ENCODE measurements around the gene TIMM29.

DNA sequence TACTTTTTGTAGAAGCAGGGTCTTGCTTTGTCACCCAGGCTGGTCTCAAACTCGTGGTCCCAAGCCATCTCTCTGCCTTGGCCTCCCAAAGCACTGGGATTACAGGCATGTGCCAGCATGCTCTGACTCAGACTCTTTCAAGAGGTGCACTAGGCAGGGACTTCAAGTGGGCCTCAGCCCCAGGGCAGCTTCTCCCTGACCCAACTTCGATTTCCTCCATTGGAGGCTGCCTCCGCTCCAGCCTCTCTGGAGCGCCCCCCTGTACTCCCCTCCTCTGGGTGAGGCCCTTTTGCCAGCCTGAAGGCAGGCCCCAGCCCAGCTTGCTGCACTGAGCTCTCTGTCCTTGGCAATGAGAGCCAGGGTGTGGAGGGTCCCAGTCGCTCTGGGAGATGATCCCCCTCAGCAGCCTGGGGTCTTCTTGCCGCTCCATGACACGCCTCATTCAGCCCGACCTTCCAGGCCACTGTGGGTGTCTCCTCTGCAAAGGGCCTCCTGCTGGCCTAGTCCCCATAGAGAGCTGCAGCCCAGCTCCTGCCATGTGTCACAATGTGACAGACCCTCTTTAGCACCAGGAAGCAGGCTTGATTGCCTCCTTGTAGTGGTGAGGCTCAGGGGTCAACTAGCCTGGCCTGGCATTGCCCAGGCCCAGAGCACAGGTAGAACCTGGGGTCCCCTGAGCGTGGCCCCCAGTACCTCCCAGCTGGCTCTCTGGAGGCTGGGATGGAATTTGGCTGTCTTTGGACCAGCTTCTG is 40.8 kb upstream of the TIMM29 start:
- TF ChIP-seq CHD4 (IDR thresholded peaks at IDR 0.05; ENCODE audit: insufficient read depth, insufficient replicate concordance, low read depth, low read length, poor library complexity, severe bottlenecking) (no peak), CBFB (CRISPR knock-in tag; IDR thresholded peaks at IDR 0.05) (no peak), BHLHE40 (IDR thresholded peaks at IDR 0.05; ENCODE audit: low read length) (no peak), DNMT1 (IDR thresholded peaks at IDR 0.05) (no peak), GATAD2A (IDR thresholded peaks at IDR 0.05) (no peak), CSDE1 (IDR thresholded peaks at IDR 0.05) (no peak), YY1 (IDR thresholded peaks at IDR 0.05; ENCODE audit: borderline replicate concordance in 1 of 3, control insufficient read depth in 1 of 3, extremely low read depth in 1 of 3, insufficient read depth in 3 of 3, insufficient read length in 1 of 3, insufficient replicate concordance in 2 of 3, low read depth in 1 of 3, low read length in 2 of 3) (no peak), RFX5 (IDR thresholded peaks at IDR 0.05; ENCODE audit: low read depth, low read length) (no peak)
- TF ChIP-seq, protein P1, sequence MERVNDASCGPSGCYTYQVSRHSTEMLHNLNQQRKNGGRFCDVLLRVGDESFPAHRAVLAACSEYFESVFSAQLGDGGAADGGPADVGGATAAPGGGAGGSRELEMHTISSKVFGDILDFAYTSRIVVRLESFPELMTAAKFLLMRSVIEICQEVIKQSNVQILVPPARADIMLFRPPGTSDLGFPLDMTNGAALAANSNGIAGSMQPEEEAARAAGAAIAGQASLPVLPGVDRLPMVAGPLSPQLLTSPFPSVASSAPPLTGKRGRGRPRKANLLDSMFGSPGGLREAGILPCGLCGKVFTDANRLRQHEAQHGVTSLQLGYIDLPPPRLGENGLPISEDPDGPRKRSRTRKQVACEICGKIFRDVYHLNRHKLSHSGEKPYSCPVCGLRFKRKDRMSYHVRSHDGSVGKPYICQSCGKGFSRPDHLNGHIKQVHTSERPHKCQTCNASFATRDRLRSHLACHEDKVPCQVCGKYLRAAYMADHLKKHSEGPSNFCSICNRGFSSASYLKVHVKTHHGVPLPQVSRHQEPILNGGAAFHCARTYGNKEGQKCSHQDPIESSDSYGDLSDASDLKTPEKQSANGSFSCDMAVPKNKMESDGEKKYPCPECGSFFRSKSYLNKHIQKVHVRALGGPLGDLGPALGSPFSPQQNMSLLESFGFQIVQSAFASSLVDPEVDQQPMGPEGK (CRISPR knock-in tag; IDR thresholded peaks at IDR 0.05; ENCODE audit: borderline replicate concordance), result no peak
- TF ChIP-seq, protein P2, sequence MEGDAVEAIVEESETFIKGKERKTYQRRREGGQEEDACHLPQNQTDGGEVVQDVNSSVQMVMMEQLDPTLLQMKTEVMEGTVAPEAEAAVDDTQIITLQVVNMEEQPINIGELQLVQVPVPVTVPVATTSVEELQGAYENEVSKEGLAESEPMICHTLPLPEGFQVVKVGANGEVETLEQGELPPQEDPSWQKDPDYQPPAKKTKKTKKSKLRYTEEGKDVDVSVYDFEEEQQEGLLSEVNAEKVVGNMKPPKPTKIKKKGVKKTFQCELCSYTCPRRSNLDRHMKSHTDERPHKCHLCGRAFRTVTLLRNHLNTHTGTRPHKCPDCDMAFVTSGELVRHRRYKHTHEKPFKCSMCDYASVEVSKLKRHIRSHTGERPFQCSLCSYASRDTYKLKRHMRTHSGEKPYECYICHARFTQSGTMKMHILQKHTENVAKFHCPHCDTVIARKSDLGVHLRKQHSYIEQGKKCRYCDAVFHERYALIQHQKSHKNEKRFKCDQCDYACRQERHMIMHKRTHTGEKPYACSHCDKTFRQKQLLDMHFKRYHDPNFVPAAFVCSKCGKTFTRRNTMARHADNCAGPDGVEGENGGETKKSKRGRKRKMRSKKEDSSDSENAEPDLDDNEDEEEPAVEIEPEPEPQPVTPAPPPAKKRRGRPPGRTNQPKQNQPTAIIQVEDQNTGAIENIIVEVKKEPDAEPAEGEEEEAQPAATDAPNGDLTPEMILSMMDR (IDR thresholded peaks at IDR 0.05 in 2 of 3, conservative IDR thresholded peaks at IDR 0.05 in 1 of 3; ENCODE audit: insufficient read depth in 2 of 3, low read depth in 1 of 3, low read length in 3 of 3), result no peak

All from K562 (cell line).